ENCODE measurements around the gene TREML4.
A peak's percentile ranks its signal among the peaks of the same experiment; 100 is the strongest.

TREML4 gene

DNA sequence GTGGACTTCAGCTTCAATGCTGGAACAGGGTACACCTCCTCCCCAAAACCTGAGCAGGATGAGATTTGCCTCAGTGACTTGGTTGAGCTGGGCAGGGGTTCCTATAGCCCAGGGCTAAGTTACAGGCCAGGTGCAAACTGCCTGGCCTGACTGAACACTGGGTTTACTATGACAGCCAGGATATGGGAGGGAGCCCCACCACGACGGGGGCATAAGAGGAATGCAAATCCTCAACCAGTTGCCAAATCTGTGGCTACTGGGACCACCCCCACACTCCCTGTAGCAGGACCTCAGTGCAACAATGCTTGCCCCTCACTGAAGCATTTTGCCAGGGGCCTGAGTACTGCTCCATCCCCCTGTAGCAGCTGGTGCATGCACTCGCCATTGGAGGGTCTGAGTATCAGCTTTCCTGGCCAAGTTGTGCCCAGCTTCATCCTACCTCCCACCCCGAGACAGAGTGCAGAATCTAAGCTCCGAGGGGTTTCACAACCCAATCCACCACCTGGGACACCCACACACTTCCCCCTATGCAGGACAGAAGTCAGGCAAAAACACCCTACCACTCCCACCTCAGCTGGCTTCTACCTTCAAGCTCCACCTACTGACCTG, 27.6 kb downstream of the TREML4 start:
- DNase-seq: no peak

DNA sequence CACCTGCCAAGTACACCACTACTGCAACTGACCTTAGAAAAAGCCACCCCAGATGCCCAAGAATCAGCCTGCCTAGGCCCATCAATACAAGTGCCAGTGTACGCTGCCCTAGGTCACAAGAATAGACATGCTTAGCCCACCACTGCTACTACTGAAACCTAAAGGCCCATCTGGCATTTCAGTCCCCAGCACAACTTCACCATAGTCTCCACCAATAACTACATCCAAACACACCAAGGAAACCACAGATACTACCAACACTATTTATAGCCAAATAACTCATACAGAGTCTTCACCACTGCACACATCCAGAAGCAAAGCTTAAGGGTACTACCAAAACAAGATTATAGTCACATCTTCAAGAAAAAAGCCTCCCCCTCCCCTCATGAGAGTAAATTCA, 28.2 kb downstream of the TREML4 start:
- DNase-seq: no peak

DNA sequence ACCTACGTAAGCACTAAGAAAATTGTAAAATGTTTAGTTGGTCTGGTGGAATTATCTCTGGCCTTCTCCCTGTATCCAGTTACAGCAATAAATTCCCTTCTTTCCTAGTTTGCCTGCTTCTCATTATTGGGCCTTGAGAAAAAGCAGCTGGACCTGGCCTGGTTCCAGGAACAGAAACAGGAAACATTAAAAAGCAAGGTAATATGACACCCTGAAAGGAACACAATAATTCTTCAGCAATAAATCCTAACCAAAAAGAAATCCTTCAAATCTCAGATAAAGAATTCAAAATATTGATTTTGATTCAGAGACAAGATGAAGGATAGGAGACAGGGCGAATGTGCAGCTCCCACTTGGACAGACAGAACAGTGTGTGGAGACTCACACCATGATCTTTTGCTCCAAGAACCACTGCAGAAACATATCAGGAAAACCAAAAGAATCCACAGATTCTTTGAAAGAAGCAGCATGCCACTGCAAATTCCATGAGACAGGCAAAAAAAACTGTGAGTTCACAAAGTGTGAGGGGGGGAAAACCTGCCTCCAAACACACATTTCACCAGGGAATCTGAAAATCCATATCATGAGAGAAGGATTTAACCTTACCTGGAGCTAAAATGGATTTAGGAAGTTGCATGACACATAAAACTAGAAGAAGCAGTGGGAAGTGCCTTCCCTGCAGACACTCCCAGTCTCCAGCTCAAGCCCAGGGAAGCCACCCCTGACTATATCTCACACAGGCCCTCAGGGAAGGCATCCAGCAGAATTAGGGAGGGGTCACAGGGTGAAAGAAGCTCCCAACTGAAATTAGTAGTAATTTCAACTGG, 29.4 kb downstream of the TREML4 start:
- no peak for DNase-seq

DNA sequence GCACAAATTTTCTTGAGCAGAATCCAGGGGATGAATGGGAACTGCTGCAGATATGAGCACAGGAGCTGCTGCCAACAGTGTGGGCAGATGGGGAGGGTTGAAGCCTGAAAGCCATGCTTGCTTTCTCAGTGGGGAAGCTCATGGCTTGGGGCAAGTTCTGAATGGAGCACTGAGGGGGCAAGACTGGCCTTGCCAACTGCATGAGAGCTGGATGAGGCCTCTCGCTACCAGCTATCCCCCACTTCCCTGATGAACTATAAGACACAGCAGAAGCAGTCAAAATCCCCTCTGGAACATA, 30.0 kb downstream of the TREML4 start:
- DNase-seq: no peak

DNA sequence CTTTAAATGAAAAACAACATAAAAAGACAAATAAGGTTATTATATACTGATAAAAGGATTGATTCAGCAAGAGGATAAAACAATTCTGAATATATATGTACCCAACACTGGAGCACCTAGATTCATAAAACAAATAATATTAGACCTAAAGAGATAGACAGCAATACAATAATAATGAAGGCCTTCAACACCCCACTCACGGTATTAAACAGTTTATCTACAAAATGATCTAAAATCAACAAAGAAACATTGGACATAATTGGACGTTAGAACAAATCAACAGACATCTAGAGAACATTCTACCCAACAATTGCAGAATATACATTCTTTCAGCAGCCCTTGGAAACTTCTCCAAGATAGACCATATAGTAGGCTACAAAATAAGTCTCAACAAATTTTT, 34.3 kb downstream of the TREML4 start:
- DNase-seq: no peak

- DNase-seq: no peak
These were observed 35.1 kb downstream of the TREML4 start for GRCh38 chr6:41263267-41263666.

- no peak for DNase-seq
These were observed 38.4 kb downstream of the TREML4 start for GRCh38 chr6:41266541-41266940.

DNA sequence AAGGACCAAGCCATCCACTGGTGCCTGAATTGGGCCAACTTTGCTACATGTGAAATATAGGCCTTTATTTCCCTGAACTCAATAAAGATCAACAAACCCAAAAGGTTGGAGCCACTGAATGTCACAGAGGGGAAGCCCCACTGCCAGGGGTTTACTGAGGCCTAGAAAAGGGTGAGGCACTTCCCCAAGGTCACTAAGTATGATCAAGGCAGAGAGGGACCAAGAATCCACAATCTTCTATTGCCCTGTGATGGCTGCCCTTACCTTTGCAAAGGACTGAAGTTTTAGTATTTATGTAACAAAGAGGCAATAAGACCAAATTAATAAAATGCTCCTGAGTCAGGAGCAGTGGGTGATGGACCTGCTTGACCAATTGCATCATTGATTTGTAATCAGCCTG, 40.3 kb downstream of the TREML4 start:
- no peak for DNase-seq

- no peak for DNase-seq
These were observed 41.0 kb downstream of the TREML4 start for GRCh38 chr6:41269166-41269565.

GRCh38 chr6:41269716-41270115, 41.6 kb downstream of the TREML4 start:
- no peak for DNase-seq

DNA sequence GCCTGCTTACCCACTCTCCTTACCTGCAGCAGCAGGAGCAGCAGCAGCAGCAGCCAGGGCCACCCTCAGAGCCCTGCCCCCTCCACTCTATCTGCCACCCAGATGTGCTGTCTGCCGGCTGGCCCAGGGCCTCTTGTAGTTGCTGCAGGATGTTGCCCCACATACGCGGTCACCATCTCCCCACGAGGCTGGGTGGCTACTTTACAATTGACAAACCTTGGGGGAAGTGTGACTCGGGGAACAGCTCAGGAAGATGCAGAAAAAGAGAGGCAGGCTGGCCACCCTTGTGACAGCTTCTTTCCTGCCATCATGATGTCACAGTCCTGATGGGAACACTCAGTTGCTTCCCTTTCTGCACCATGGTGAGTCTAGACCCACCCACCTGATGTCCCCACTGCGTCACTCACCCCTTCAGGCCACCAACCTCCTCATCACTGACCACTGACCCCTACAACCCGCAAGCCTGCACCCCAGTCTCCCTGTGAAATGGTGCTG, 43.8 kb downstream of the TREML4 start:
- peak; percentile 82 for DNase-seq

DNA sequence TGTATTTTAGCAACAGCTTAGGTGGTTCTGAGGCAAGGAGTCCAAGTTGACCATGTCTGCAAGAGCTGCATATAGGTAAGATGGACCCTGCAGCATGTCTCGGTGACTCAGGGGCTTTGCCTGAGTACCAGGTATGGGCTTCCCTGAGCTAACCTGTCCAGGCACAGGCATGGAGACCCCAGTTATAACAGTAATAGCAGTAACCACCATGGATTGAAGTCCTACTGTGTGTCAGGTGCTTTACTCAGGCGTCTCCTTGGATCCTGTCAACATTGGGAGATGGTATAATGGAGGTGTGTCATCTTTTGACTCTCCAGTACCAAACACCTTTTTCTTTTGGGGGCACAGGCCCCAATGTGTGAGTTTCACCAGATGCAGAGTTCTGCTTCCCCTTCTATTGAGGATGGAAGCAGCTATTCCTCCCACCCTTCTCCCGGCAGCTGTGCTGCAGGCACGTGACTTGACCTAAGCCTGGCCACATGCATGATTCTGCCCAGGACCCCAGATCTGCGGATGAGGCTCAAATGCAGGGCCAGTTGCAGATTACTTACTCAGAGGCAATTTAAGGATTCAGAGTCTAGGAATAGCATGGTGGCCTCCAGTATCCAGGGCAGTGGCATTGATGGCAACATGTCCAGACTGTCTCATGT, 44.6 kb downstream of the TREML4 start:
- DNase-seq: no peak

GRCh38 chr6:41273714-41274113, 45.6 kb downstream of the TREML4 start:
- no peak for DNase-seq

DNA sequence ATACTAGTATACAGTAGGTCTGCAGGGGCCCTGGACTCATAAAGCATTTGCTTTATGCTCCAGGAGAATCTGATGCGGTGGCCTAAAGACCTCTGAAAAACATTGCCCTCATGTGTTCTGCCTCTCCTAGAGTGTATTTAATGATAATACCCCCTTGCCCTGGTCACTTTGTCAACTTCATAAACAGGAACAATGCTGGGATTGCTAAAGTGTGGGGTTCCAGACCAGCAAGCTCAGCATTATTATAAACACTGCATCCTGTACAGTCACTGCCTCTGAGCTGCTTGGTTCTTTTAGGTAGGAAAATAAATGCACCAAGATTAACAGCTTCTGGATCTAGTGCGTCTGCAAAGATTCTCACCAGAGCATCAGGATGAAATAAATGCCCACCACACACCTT, 46.1 kb downstream of the TREML4 start:
- DNase-seq: no peak

- no peak for DNase-seq
These were observed 47.3 kb downstream of the TREML4 start for GRCh38 chr6:41275489-41275888.

DNA sequence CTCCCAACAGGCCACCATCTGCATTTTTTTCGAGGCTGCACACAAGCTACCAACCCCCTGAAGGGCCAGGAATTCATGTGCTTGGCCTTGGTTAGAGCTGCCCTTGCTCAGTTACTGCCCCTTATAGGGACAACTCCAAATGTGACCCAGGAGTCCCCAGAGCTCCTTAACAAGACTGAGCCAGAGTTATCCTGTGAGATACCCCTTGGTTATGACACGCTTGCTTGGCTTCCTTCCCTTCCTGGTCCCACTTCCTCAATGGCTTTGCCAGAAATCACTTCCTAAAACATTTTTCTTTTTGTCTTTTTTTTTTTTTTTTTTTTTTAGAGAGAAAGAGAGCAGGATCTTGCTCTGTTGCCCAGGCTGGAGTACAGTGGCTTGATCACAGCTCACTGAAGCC, 49.5 kb downstream of the TREML4 start:
- DNase-seq: no peak

GRCh38 chr6:41278699-41279405, 50.7 kb downstream of the TREML4 start:
- DNase-seq: peak; percentile 74

DNA sequence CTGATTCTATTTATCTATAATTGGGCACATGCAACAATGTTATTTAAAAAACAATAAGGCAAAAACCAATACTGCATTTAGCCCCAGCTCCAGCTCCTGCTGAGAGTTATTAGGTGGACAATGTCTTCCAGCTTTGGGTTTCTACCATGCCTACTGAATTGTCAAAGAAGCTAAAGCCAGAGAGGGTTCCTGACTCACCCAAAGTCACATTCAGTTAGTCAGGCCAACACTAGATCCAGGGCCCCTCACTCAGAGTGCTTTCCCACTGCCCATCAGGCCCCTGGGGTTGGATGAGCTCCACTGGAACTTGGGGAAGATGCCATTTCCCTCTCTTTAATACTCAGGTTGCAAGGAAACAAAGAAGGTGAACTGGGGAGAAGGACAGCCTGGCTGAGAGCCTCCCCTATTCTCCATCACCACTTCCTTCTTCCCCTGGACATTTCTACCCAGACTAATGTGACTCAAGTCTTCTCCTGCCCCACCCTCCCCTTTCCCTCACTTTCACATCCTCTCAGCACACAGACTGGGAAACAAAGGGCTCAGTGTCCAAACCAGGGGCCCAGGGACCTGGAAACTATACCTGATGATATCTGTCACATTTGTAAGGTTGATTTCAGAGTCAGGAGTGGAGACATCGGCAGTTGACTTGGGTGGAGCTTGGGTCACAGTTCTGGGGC, 52.4 kb downstream of the TREML4 start:
- DNase-seq: no peak

DNA sequence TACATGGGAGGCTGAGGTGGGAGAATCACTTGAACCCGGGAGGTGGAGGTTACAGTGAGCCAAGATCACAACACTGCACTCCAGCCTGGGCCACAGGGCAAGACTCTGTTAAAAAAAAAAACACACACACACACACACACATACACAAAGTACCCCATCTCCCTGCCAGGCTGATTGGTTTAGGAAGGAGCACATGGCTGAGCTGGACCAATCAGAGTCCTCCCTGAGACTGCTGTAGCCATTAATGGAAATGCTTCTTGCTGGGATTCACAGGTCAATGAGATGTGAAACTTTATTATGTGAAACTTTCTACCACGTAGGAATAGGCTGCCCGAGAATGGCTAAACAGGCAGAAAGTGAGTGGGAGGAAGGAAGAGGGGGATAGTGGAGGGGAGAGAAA, 55.5 kb downstream of the TREML4 start:
- DNase-seq: no peak

GRCh38 chr6:41284726-41285125, 56.6 kb downstream of the TREML4 start:
- no peak for DNase-seq

DNA sequence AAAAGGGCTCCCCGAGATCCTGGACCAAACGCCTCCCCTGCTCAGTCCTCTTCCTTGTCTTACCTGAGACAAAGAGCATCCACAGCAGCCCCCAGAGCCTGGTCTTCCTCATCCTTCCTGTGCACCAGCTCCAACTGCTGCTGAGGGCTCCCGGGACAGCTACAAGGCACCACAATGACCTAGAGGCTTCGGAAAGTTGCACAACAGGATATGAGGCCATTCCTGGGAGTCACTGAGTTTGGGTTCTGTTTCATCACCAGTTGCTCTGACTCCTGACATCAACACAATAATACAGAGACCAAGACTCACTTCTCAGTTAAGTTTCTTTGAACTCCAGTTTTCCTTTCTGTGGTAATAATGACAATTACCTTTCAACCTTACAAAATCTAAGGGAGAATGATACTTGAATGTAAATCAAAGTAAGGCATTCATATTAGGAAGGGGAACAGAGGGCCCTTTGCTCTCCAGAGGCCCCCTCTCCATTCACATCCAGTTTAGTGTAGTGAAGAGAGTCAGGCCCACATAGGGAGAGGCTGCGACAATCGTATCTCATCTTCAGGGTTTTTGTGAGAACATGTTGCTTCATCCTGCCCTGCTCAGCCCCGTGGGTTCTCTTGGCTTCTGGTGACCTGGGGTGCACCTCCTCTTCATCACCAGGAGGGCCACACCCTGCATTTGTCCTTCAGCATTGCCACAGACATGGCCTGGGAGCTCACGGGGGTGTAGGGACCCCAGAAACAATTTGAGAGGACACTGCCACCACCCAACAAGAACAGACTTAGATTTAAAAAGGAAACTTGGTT, 58.6 kb downstream of the TREML4 start, which contains the start of gene TREM1:
Gene TREM1, minus strand, starts transcription at position 139 of the 803 bp plus-strand sequence. Its CDS starts 27 bp downstream, at position 112.
- peak; percentile 80 for DNase-seq

Data from CD4-positive, alpha-beta T cell treated with Interferon gamma for 1 hour (primary cell).